Limb (tissue), 2 donors: ENCODE data around the gene TEX14.
"Not testable (repeated sequence)": the region's sequence is repeated elsewhere in the genome, so short reads cannot be mapped to it uniquely, and the experiment has no call there.

Experiments used
- DNase-seq, 2 donors: peaks; one replicate each; pipeline ENCODE4 v3.0.0-alpha.2; 2016; ENCODE audit errors: extremely low spot score in 2 of 2

Gene TEX14

DNA sequence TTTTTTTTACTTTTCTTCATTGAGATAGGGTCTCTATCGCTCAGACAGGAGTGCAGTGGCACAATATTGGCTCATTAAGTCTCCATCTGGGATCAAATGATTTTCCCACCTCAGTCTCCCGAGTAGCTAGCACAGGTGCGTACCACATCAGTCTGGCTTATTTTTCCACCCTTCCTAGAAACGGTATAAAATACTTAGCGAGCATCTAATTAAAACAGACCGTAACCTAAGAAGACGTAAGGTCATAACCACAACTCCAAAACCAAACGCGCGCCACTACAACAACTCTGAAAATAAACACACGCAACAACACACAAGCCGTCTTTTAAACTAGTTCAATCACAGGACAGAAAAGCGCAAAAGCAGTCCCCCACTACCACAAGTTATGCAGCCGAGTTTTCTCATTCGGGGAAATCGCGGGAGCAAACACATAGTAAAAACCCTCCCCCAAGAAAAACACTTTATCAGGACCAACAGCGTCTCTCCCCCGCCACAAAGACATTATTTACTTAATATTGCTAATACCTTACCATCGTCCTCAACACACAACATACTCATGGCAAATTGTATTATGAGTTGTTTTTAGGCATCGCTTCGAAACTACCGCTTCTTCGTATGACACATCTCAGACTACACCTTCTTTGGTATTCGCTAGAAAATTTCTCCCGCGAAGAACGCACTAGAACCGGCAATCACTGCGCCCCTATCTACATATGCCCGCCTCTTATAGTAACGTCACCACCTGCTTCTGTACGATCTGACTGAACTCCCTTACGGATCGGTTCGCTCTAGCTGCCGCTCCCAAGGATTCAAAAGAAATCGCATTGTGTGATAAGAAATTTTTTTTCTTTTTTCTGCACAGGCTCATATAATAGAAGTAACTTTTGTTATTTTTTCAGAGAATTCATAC is 32.8 kb downstream of the TEX14 start:
- peak; percentile 89 to 93 for DNase-seq

DNA sequence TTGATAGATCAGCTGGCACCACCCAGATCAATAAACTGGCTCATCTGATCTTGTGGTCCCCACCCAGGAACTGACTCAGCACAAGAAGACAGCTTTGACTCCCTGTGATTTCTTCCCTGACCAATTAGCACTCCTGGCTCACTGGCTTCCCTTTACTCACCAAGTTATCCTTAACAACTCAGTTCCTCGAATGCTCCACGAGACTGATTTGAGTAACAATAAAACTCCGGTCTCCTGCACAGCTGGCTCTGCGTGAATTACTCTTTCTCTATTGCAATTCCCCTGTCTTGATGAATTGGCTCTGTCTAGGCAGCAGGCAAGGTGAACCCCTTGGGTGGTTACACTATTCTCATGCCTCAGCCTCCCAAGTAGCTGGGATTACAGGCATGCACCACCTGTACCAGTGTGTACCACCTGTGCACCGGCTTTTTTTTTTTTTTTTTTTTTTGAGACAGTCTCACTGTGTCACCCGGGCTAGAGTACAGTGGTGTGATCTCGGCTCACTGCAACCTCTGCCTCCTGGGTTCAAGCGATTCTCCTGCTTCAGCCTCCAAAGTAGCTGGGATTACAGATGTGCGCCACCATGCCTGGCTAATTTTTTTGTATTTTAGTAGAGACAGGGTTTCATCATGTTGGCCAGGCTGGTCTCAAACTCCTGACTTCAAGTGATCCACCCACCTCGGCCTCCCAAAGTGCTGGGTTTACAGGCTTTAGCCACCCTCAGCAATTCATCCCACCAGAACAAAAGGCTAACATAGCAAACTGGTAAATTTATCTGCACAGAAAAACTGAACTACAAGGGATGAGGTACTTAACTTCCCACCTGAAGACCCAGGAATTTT is 33.7 kb downstream of the TEX14 start:
- not testable (repeated sequence) for DNase-seq

DNA sequence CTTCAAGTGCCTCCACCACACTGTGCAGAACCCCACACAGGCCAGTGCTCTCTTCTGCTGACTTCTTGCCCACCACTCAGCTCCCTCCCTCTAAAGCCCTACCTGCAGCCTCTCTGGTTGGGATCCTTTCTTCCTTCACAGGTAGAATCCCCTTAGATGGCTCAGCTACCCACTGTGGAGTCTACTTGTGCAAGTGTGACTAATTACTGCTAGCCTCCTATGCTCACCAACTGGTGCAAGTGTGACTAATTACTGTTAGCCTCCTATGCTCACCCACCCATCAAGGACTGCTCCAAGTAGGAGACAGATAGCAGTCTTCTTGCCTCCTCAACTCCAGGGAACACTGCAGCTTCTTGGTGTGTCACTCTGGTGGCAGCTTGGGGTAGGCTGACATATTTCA is 43.6 kb downstream of the TEX14 start:
- no peak for DNase-seq

DNA sequence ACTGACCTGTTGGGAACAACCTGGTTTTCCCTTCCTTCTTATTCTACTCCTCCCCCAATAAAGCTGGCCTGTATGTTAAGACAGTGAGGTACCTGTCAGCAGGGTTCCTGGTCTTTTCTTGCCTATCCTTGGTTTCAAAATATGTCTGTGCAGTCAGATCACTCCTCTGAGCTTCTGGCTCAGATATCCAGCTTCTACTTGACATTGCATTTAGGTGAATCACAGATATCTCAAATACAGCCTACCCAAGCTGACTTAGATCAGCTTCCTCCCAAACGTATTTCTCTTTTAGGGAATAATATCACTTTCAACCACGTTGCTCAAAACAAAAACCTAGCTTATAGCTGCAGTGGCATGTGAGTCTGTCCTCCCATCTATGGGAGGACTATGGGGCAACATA is 48.7 kb downstream of the TEX14 start:
- no peak for DNase-seq

DNA sequence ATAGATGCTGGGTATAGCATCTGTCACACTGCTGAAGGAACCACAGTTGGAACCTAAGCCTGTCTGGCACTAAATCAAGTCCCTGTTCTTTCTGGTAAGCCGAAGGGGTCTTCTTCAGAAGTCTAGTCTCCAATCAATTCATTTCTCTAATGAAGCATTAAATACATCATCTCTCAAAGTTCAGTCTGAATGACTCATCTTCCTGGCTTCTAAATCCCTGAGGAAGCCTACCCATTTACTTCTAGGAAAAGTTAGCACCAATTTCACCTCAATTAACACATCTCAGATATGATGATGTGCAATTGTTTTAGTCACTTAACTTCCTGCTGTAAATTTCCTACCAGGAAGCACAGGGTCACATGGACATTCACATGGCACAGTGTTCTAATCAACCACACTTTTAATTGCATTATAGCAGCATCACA is 49.9 kb downstream of the TEX14 start:
- no peak for DNase-seq

DNA sequence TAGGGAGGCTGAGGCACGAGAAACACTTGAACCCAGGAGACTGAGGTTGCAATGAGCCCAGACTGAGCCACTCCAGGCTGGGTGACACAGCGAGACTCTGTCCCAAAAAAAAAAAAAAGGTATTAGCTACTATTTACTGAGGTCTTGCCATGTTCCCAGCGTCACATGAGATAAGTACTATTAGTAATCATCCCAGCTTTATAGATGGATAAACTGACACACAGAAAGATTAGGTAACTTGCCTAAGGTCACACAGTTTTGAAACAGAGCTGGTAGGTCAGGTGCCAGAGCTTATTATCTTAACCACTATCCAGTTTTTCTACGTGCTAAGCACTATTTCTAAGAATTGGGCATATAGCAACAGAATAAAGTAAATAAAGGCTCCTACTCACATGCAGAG is 51.6 kb downstream of the TEX14 start:
- no peak for DNase-seq

DNA sequence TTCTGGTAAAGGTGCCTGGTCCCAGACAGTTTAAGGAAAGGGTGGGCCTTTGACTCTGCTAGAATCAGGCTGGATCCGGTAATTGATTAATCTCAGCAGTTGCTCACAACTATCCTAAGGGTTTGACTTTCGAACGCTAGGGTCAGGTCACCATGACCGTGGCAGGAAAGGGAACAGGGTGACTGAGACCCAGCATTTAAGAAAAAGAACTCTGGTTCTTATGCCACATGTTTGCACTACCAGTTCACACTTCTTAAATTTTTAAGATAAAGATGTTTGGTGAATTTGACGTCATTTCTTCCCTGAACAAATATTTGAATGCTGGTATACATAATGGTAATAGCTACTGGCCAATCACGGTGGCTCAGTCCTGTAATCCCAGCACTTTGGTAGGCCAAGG is 52.2 kb downstream of the TEX14 start:
- DNase-seq = no peak

DNA sequence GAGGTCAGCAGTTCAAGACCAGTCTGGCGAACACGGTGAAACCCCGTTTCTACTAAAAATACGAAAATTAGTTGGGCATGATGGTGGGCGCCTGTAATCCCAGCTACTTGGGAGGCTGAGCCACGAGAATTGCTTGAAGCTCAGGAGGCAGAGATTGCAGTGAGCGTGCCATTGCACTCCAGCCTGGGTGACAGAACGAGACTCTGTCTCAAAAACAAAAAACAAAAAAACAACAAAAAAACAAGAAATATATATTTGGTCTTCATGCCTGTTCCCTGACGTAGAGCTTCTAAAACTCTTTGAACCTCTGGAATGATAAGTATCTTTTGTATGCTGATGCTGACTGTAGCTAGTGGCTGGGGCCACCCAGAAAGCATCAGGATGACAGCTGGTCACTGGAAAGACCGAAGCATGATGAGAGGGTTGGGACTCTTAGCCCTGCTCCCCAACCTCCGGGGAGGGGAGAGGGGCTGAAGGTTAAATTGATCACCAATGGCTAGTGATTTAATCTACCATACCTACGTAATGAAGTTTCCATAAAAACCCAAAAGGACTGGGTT is 54.8 kb downstream of the TEX14 start:
- DNase-seq = no peak

DNA sequence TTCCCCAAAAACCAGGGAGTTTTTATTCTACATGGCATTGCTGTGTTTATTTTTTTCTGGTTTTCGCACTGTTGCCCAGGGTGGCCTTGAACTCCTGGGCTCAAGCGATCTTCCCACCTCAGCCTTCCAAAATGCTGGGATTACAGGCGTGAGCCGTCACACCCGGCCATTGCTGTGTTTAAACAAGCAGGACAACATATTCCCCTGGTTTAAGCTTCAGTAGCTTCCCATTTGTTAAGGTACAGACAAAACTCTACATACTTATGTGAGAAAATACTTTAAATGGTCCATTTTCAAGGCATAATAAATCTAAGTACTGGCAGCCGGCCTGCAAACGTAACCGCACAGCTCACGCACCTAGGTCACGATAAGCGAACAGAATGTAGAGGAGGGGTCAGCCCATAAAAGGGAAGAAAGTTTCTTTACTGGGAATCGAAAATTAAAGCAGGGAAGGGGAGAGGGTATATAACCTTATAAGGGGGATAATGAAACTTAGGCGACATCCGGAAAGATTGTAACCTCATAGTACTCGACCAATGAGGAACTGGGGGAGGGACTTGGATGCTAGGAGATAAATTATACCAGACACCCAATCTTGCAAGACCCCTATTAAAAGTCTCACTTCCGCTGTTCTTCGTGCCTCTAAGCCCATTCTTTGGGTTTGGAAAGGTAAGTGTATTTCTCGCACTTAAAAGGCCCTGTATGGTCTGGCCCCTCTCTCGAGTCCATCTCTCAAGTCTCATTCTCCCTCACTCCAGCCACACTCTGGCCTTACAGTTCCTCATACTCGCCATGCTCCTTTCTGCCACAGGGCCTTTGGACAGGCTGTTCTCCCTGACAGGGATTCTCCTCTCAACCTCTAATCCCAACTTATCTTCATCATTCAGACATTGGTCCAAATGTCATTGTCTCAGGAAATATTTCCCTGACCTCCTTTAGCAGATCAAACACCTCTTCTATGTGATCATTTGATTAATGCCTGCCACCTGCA is 59.2 kb downstream of the TEX14 start:
- DNase-seq = peak; percentile 8 to 35

DNA sequence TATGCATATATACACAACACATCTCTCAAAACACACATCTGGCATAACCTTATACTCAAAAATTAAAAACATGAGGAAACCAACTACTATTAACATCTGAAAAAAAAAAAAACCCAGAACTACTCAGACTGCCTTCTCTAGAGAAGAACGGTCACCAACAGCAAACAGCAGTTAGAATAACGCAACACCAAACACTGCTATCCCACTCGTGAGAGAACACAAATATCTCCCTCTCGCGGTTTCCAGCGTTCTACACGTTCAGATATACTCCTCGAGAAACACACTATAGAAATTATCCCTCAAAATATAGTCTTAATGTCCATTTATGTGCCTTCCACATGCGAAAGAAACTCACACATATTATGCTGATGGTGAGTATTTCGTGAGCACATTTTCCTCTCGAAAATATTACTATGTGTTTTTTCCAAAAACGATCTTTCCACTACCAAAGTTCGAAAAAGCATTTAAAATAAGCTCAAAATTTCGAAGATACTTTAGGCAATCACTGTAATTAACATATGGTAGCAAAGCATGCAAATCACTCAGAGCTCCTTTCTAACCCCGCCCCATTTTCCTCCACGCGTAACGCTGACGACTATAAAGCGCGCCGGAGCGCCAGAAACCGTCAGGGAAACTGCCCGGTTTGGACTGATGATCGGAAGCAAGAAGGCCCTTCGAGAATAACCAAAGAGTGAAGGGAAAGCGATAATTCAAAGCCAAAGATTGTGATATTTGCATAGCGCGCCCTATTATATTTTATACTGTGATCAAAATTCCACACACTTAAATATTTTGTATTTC is 60.1 kb downstream of the TEX14 start:
- DNase-seq = peak; percentile 97 to 98

DNA sequence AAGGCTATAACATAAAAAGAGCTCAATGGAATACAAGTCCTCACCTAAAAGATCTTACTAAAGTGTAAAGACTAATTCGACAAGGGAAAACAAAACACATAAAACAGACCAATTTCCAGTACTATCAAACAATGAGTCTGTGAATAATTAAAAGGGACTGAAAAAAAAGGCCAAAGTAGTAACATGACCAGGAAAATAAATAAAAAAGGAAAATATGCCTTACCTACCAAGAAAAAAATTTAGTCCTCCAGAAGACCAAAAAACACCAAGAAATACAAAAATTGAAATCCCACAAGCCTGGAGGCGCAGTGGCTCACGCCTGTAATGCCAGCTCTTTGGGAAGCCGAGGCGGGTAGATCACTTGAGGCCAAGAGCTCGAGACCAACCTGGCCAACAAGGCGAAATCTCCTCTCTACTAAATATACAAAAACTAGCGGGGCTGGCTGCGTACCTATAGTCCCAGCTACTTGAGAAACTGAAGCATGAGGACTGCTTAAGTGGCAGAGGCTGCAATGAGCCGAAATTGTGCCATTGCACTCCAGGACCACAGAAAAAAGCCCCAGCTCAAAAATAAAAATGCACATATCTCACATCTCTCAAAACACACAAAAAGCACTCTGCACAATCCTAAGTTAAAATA is 60.8 kb downstream of the TEX14 start:
- peak in 1 of 2 donors; percentile 35 for DNase-seq

DNA sequence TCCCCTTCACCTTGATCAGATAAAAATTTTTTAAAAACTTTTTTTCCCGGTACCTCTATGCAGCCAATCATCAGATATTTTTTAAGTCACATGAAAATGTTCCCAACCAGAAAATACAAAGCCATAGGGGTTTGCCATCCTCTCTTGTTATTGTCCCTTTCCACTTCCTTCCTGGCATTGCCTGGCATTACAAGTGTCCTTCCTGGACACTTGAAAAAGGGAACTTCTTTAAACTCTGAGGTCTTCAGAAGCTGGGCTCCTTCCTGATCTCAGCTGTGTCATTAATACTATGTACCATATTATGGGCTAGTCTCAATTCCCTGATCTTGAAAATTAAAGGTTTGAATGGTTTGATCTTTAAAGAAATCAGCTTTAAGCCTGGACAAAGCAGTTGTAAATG is 64.9 kb downstream of the TEX14 start:
- no peak for DNase-seq

DNA sequence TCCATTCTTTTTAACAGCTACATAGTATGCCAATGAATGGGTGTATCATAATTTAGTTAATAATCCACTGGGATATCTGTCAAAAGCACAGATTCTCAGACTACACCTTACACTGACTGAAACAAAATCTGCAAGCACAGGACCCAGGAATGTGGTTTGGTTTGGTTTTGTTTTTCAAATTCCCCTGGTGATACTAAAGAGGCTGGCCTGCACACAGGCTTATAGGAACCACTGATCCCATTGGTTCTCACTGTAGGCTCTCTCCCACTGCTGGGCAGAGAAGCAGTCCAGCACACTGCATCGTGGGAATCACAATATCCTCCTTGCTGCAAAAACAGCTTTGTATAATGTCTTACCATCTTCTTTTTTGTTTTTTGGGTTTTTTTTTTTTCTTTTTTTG is 67.1 kb downstream of the TEX14 start:
- no peak for DNase-seq

DNA sequence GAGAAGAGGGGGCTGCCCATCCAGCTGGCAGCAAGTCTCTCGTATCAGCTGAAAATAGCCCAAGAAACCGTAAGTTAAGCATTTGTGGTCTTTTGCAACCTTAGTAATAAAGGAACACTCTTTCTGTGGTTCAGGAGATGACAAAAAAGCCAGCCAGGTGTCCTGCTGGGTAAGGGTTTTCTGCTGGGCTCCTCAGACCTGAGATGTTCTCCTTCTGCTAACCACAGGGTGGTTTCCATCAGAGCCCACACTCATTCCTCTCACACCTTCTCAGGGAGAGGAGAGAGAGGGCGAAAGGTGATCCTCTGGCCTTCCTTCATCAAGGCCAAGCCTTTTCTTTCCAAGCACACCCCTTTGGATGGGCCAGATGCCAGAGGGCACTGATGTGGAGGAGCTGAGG is 70.7 kb downstream of the TEX14 start:
- no peak for DNase-seq

DNA sequence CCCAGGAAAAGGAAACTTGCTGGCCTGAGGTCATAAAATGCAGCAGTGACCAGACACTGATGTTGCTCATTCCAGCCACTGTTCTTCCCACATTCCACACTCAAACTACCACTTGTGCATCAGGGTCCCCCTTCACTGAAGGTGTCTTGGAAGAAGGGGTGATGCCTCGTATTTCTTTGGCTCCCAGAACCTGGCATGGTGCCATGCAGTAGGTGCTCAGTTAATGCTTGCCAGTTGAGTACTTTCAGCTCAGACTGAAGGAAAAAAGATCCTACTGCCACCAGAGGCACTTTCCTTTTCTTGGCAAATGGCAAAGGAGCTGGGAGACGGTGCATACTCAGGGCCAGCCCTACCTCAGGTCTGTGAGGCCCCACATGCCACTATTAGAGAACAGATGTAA is 73.5 kb downstream of the TEX14 start:
- no peak for DNase-seq

DNA sequence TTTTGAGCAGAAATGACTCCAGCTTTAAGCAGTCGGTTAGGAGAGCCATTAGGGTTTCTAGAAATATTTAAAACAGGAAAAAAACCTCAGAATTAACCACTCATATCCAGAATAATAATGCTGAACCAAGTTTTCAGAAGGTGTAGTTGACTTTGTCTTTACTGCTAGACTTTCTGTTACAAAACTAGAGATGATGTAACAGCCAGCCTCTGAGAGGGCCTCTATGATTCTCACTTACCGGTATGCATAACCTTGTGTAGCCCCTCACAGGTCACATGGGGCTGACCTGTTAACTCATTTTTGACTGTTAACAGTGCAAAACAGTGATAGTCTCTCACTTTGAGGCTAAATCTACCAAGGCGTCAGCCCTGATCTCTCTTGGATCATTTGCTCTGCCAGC is 74.3 kb downstream of the TEX14 start:
- DNase-seq = no peak

DNA sequence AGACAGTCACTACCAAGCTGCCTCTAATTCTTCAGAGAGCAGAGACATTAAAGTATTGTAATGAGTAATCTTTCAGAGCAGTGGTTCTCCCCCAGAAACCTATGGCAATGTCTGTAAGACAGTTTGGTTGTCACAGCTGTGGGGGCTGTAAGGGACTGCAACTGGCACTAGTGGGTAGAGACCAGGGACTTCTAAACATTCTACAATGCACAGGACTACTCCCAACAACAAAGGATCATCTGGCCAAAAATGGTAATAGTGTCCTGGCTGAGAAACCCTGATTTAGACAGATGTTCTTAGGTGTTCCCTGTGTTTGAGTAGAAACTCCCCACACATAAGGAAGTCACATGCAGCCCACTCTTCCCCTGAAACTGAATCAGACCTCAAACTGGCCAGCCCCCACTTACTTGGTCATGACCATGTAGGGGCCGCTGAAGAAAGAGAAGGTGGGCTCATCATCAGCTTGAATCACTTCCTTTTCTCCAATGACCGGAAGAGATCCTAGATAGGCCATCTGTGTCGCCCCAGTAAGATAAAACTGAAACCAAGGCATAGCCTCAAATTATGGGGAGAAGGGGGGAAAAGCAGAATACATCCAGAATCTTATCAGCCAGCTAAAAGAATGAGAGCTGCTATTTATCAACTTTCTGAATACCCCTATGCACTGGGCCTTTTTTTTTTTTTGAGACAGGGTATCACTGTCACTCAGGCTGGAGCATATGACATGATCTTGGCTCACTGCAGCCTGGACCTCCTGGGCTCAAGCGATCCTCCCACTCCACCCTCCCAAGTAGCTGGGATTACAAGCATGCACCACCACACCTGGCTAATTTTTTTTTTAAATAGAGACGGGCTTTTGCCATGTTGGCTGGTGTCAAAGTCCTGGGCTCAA is 75.8 kb downstream of the TEX14 start:
- DNase-seq = no peak

DNA sequence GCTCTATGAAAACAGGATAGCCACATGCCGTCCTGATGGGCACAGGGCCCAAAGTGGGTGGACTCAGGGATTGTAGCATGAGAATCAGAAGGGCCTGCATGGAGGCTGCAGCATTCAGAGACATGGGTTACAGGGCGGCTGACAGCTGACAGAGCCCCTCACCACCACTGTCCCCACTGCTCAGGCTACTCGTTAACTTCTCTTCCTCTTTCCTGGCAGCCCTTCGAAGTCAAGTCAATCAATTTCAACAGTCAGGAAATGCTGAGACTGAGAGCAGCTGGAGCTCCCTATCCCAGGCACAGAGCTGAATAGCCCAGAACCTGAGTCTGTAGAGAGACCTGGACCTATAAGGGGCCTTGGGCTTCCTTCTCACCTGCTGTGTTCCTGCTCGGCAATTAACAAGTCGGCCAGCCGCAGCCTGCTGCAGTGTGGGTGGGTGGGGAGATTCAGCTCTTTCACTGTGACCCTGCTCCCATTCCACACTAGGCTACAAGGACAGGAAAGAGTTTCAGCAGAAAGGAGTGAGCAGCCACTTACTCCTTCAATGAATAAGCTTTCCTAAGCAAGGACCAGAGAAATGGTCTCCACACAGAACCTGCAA is 76.9 kb downstream of the TEX14 start:
- no peak for DNase-seq
